HEK293 (cell line): Measurements from ENCODE around the gene XBP1.

Source experiments
- ZBTB21 ChIP-seq: fragments of 450-650 bp; formaldehyde crosslinking; IDR thresholded peaks from 2 replicates; pipeline ENCODE4 v1.5.1; 2017; ENCODE audit warnings: missing biosample characterization, missing genetic modification characterization
- ZNF274 ChIP-seq, 2 experiments: fragments of 200-500 bp in 1 of 2; fragments of 450-650 bp in 1 of 2; sonication (Bioruptor generic) in 1 of 2; formaldehyde crosslinking in 1 of 2; IDR thresholded peaks; 2 replicates each; pipeline versions ENCODE4 v1.5.1 to v1.6.1; 2014 to 2016; ENCODE audit warnings: borderline replicate concordance in 1 of 2, inconsistent platforms in 1 of 2, low read length in 1 of 2, missing biosample characterization in 1 of 2, missing genetic modification characterization in 1 of 2
- ZNF302 ChIP-seq: fragments of 450-650 bp; formaldehyde crosslinking; IDR thresholded peaks from 2 replicates; pipeline ENCODE4 v1.5.1; 2016; ENCODE audit warnings: missing biosample characterization, missing genetic modification characterization, low read depth
- ZNF660 ChIP-seq: fragments of 450-650 bp; IDR thresholded peaks from 2 replicates; pipeline ENCODE4 v1.5.1; 2018; ENCODE audit warnings: missing biosample characterization, mild to moderate bottlenecking, missing genetic modification characterization
- ZNF747 ChIP-seq: fragments of 450-650 bp; formaldehyde crosslinking; IDR thresholded peaks from 2 replicates; pipeline ENCODE4 v1.5.1; 2016; ENCODE audit warnings: missing biosample characterization, missing genetic modification characterization
- TF ChIP-seq, protein P1 (sequence below): fragments of 450-650 bp; formaldehyde crosslinking; IDR thresholded peaks from 2 replicates; pipeline ENCODE4 v1.5.1; 2016; ENCODE audit warnings: missing biosample characterization, missing genetic modification characterization
- TF ChIP-seq, protein P2 (sequence below): fragments of 450-650 bp; formaldehyde crosslinking; IDR thresholded peaks from 2 replicates; pipeline ENCODE4 v1.5.1; 2016; ENCODE audit warnings: missing biosample characterization, missing genetic modification characterization

DNA sequence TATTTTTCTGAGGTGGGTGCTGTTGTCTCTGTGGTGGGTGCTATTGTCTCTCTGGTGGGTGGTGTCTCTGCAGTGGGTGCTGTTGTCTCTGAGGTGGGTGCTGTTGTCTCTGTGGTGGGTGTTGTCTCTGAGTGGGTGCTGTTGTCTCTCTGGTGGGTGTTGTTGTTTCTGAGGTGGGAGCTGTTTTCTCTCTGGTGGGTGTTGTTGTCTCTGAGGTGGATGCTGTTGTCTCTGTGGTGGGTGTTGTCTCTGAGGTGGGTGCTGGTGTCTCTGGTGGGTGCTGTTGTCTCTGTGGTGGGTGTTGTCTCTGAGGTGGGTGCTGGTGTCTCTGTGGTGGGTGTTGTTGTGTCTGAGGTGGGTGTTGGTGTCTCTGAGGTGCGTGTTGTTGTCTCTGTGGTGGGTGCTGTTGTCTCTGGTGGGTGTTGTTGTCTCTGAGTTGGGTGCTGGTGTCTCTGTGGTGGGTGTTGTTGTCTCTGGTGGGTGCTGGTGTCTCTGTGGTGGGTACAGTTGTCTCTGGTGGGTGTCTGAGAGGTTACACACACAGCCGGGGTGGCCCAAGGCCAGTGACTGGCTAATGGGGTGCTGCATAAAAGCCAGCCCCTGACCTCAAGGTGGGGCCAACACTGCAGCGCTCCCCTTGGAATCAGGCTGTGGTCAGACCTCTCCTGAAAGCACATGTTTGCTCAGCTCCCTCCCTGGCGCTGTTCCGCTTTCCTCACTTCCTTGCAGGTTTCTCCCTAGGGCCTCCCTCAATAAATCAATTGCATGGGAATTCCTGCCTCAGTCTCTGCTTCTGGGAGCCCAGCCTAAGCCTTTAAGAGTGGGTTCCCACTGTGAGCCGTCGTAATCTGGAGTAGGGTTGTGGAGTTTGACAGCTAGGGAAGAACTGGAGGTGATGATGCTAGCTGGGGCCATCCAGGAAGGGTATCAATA, 31.0 kb upstream of the XBP1 start:
- TF ChIP-seq ZNF747 (tag by site-specific recombination) (no peak), ZNF660 (tag by site-specific recombination) (no peak), ZNF274 (IDR thresholded peaks at IDR 0.05; ENCODE audit: low read length) (no peak), ZNF274 (tag by site-specific recombination; IDR thresholded peaks at IDR 0.05; ENCODE audit: borderline replicate concordance) (no peak), ZBTB21 (no peak), ZNF302 (no peak)
- TF ChIP-seq, protein P1, sequence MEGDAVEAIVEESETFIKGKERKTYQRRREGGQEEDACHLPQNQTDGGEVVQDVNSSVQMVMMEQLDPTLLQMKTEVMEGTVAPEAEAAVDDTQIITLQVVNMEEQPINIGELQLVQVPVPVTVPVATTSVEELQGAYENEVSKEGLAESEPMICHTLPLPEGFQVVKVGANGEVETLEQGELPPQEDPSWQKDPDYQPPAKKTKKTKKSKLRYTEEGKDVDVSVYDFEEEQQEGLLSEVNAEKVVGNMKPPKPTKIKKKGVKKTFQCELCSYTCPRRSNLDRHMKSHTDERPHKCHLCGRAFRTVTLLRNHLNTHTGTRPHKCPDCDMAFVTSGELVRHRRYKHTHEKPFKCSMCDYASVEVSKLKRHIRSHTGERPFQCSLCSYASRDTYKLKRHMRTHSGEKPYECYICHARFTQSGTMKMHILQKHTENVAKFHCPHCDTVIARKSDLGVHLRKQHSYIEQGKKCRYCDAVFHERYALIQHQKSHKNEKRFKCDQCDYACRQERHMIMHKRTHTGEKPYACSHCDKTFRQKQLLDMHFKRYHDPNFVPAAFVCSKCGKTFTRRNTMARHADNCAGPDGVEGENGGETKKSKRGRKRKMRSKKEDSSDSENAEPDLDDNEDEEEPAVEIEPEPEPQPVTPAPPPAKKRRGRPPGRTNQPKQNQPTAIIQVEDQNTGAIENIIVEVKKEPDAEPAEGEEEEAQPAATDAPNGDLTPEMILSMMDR = no peak
- TF ChIP-seq, protein P2, sequence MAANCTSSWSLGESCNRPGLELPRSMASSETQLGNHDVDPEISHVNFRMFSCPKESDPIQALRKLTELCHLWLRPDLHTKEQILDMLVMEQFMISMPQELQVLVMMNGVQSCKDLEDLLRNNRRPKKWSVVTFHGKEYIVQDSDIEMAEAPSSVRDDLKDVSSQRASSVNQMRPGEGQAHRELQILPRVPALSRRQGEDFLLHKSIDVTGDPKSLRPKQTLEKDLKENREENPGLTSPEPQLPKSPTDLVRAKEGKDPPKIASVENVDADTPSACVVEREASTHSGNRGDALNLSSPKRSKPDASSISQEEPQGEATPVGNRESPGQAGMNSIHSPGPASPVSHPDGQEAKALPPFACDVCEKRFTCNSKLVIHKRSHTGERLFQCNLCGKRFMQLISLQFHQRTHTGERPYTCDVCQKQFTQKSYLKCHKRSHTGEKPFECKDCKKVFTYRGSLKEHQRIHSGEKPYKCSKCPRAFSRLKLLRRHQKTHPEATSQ (tag by site-specific recombination) = no peak
